ENCODE data around the gene MUCL3. TPM values are rescaled to one million over a fixed set of nuclear protein-coding genes. Genes with fewer than 3 reads are reported as not detected.
A peak's percentile ranks its signal among the peaks of the same experiment; 100 is the strongest.
"Not testable (repeated sequence)": the region's sequence is repeated elsewhere in the genome, so short reads cannot be mapped to it uniquely, and the experiment has no call there.

MUCL3 gene
- total and polyA plus RNA-seq, 12 donors = under 0.01 to 0.02 TPM; not detected in 10

DNA sequence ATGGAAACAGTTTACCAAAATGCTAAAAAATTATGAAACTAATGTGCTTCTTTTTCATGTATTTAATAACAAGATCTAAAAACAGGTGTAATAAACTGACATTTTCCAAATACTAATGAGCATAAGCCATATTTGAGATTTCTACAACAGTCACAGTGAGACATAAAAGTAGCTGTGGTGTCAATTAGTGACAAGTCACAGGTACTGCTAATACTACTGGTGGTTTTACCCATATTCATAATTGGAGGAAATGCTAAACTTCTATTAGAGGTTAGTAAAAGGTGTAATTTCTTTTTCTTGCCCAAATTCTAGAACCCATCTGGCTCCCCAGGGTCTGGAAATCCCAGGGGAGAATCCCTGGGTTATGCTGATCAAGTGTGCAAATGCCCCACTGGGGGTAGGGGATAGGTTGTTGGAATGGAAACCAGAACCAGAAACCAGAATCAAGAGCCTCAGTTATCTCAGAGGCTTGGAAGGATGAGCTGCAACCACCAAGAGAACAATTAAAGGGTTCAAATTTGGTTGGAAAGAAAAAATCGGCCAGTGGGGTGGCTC is 39.8 kb upstream of the MUCL3 start:
- DNase-seq = no peak
- no peaks in the 10 kb centered on the region for H3K9me3 ChIP-seq (replicated peaks in 1 of 3)
- H3K27me3 ChIP-seq = no peaks in the 10 kb centered on the region
- peaks cover 0 to 36% of the 10 kb centered on the region in 2 donors for H3K36me3 ChIP-seq (replicated peaks in 1 of 2)
- intact Hi-C loops (cut with DNase I) = no loop called here
- H3K4me1 ChIP-seq (replicated peaks in 1 of 2) = no peaks in the 10 kb centered on the region
- H3K4me3 ChIP-seq = no peak overlapping the region
- TF ChIP-seq POLR2A (IDR thresholded peaks at IDR 0.05) (no peak), CTCF (IDR thresholded peaks at IDR 0.05) (no peak)
- H3K27ac ChIP-seq = no peak overlapping the region
- 76 to 86% (median 83%) methylated on average over 1 of the region's 1 CpG for WGBS, 4 donors

DNA sequence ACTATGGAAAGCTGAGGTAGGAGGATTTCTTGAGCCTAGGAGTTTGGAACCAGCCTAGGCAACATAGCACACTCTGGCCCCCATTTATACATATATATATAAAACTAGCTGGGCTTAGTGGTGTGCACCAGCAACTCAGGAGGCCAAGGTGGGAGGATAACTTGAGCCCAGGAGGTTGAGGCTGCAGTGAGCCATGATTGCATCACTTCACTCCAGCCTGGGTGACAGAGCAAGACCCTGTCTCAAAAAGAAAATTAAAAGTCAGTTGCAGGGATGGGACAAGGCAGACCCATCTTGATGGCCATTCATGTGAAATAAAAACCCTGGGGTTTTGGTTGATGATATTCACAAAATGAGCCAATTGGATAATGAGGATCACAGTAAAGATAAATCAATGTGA is 39.3 kb upstream of the MUCL3 start:
- TF ChIP-seq CTCF (IDR thresholded peaks at IDR 0.05) (no peak), POLR2A (IDR thresholded peaks at IDR 0.05) (no peak)

DNA sequence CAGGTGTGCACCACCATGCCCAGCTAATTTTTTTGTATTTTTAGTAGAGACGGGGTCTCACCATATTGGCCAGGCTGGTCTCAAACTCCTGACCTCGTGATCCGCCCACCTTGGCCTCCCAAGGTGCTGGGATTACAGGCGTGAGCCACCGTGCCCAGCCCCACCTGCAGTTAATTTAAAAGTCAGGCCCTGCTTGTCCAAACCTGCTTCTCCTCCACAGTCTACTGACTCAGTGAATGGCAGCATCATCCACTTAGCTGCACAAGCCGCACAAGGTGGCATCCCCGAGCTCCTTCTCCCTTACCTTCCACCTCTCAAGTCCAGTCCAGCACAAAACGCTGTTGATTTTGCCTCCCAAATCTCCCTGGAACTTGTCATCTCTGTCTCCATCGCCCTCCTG is 38.6 kb upstream of the MUCL3 start:
- 67 to 77% (median 74%) methylated on average over 9 of the region's 9 CpGs for WGBS, 4 donors
- H3K27ac ChIP-seq; H3K27me3 ChIP-seq; H3K4me1 ChIP-seq (replicated peaks in 1 of 2); DNase-seq; H3K9me3 ChIP-seq (replicated peaks in 1 of 3); H3K4me3 ChIP-seq; intact Hi-C loops (cut with DNase I): not testable (repeated sequence)
- peaks cover 0 to 25% of the 10 kb centered on the region in 2 donors for H3K36me3 ChIP-seq (replicated peaks in 1 of 2)

More for the DNA sequence above, 39.3 kb upstream of the MUCL3 start:
- Histone ChIP-seq H3K36me3 (replicated peaks in 1 of 2) (peaks cover 0 to 33% of the 10 kb centered on the region in 2 donors), H3K27me3 (no peaks in the 10 kb centered on the region), H3K4me1 (replicated peaks in 1 of 2) (no peaks in the 10 kb centered on the region), H3K27ac (no peak overlapping the region), H3K4me3 (no peak overlapping the region), H3K9me3 (replicated peaks in 1 of 3) (no peaks in the 10 kb centered on the region)
- DNase-seq = no peak
- intact Hi-C loops (cut with DNase I) = no loop called here

DNA sequence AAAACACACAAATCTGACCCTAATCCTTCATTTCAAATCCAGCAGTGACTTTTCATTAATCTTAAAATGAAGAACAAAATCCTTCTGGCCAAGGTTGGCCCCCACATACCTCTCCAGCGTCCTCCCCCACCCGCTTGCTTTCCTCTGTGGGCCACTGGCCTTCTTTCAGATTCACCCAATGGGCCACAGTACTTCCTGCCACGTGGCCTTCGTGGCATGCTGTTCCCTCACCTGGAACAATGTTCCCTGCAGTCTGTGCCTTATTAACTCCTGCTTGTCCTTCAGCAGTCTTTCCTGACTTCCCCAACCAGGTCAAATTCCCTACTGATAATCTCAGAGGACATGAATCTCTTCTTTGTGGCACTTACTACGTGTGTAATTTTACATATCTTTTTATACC is 38.1 kb upstream of the MUCL3 start:
- H3K9me3 ChIP-seq (replicated peaks in 1 of 3) = no peaks in the 10 kb centered on the region
- H3K4me3 ChIP-seq = no peak overlapping the region
- intact Hi-C loops (cut with DNase I) = no loop called here
- H3K36me3 ChIP-seq (replicated peaks in 1 of 2) = peaks cover 0 to 20% of the 10 kb centered on the region in 2 donors
- H3K27me3 ChIP-seq = no peaks in the 10 kb centered on the region
- H3K27ac ChIP-seq = no peak overlapping the region
- 37 to 52% (median 46%) methylated on average over 5 of the region's 5 CpGs for WGBS, 4 donors
- DNase-seq = no peak
- H3K4me1 ChIP-seq (replicated peaks in 1 of 2) = no peaks in the 10 kb centered on the region
- no peak for TF ChIP-seq CTCF (IDR thresholded peaks at IDR 0.05)

DNA sequence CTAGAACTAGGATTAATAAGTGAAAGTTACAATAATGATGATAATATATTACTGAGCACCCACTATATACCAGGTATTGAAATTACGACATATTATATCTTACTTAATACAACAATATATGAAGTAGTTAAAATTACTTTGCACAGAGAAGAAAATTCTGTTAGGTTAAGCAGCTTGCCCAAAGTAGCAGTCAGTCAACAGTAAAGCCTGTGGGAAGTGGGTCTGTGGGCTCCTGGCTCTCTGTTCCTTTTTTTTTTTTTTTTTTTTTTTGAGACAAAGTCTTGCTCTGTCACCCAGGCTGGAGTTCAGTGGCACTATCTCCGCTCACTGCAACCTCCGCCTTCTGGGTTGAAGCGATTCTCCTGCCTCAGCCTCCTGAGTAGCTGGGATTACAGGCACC is 37.5 kb upstream of the MUCL3 start:
- no peak for DNase-seq
- intact Hi-C loops (cut with DNase I) = no loop called here
- H3K4me3 ChIP-seq = no peak overlapping the region
- 77 to 88% (median 85%) methylated on average over 4 of the region's 4 CpGs for WGBS, 4 donors
- no peaks in the 10 kb centered on the region for H3K9me3 ChIP-seq (replicated peaks in 1 of 3)
- H3K27me3 ChIP-seq = no peaks in the 10 kb centered on the region
- no peak overlapping the region for H3K27ac ChIP-seq
- peaks cover 0 to 15% of the 10 kb centered on the region in 2 donors for H3K36me3 ChIP-seq (replicated peaks in 1 of 2)
- H3K4me1 ChIP-seq (replicated peaks in 1 of 2) = no peaks in the 10 kb centered on the region
- TF ChIP-seq CTCF (IDR thresholded peaks at IDR 0.05) (no peak), POLR2A (IDR thresholded peaks at IDR 0.05) (no peak)

- DNase-seq; intact Hi-C loops (cut with DNase I); H3K9me3 ChIP-seq (replicated peaks in 1 of 3); H3K27me3 ChIP-seq: not testable (repeated sequence)
- H3K36me3 ChIP-seq (replicated peaks in 1 of 2) = peaks cover 0 to 28% of the 10 kb centered on the region in 2 donors
- H3K27ac ChIP-seq = peak overlapping the region in 1 of 5 donors; percentile 29
- WGBS, 4 donors = 33 to 41% (median 37%) methylated on average over 15 to 16 of the region's 16 CpGs
- peak overlapping the region in 2 of 4 donors; percentile 48 to 55 for H3K4me3 ChIP-seq
- H3K4me1 ChIP-seq (replicated peaks in 1 of 2) = peaks cover 5 to 11% of the 10 kb centered on the region in 2 donors
Measured at GRCh38 chr6:30907290-30907757, 33.4 kb upstream of the MUCL3 start.
